Left ventricle myocardium inferior (tissue), 1 donor: ENCODE results near the gene SEZ6. TPM values are rescaled to one million over a fixed set of nuclear protein-coding genes. Genes with fewer than 3 reads are reported as not detected.

Source experiments
- DNase-seq: peaks from one replicate; pipeline ENCODE4 v3.0.0-alpha.2; 2020
- H3K27ac ChIP-seq: fragments of 200-600 bp; replicated peaks from 2 replicates; pipeline ENCODE4 v1.8.0; 2021
- H3K27me3 ChIP-seq: fragments of 200-600 bp; 2 replicates; pipeline ENCODE4 v1.8.0; 2021; ENCODE audit warnings: low read depth
- H3K36me3 ChIP-seq: fragments of 200-600 bp; 2 replicates; pipeline ENCODE4 v1.8.0; 2021
- H3K4me1 ChIP-seq: fragments of 200-600 bp; 2 replicates; pipeline ENCODE4 v1.8.0; 2021
- H3K4me3 ChIP-seq: fragments of 200-600 bp; 2 replicates; pipeline ENCODE4 v1.8.0; 2021; ENCODE audit warnings: mild to moderate bottlenecking, moderate library complexity
- H3K9me3 ChIP-seq: fragments of 200-600 bp; replicated peaks from 2 replicates; pipeline ENCODE4 v1.8.0; 2021
- intact Hi-C: fragments of 100-400 bp; cut with micrococcal nuclease; formaldehyde crosslinking; loops from one replicate; pipeline ENCODE4 v1.11.0; 2022
- total RNA-seq: library from RNA; stranded (reverse); fragmentation: NEBNext Ultra II Directional; extraction: Animal tissue kit (Norgen Biotek cat#: 25700); gene quantifications from one replicate; pipeline ENCODE4 v1.2.1, GENCODE V29; 2021
- TF ChIP-seq, protein P1 (sequence below): fragments of 200-600 bp; IDR thresholded peaks from 2 replicates; pipeline ENCODE4 v1.8.0; 2021; ENCODE audit warnings: antibody characterized with exemption, mild to moderate bottlenecking, borderline replicate concordance
- donor health status: DM: no; HTN: yes; CAD: no; lungs with severe emphysema.

Gene SEZ6
- total RNA-seq, 1 donor from 2014 or later: not detected

DNA sequence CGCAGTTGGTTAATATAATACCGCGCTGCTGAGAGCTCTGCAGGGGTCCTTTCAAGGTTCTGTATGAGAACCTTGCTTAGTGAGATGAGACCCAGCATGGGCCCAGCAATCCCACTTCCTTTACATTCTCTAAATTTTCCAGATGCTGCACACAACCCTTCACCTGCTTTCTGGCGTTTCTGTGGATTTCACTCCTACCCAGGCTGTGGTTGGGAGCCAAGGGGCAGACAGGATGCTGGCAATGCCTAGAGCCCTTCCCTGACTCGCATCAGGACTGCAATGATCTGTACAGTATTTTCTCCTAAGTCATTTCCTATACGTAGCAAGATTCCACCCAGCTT, 27.0 kb upstream of the SEZ6 start:
- Histone ChIP-seq H3K4me3 (no peak overlapping the region), H3K9me3 (peaks cover 19% of the 10 kb centered on the region), H3K27ac (no peak overlapping the region), H3K36me3 (no peaks in the 10 kb centered on the region), H3K4me1 (no peaks in the 10 kb centered on the region), H3K27me3 (peaks cover 79% of the 10 kb centered on the region)
- no peak for DNase-seq
- intact Hi-C loops: no loop called here
- TF ChIP-seq, protein P1, sequence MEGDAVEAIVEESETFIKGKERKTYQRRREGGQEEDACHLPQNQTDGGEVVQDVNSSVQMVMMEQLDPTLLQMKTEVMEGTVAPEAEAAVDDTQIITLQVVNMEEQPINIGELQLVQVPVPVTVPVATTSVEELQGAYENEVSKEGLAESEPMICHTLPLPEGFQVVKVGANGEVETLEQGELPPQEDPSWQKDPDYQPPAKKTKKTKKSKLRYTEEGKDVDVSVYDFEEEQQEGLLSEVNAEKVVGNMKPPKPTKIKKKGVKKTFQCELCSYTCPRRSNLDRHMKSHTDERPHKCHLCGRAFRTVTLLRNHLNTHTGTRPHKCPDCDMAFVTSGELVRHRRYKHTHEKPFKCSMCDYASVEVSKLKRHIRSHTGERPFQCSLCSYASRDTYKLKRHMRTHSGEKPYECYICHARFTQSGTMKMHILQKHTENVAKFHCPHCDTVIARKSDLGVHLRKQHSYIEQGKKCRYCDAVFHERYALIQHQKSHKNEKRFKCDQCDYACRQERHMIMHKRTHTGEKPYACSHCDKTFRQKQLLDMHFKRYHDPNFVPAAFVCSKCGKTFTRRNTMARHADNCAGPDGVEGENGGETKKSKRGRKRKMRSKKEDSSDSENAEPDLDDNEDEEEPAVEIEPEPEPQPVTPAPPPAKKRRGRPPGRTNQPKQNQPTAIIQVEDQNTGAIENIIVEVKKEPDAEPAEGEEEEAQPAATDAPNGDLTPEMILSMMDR: no peak

DNA sequence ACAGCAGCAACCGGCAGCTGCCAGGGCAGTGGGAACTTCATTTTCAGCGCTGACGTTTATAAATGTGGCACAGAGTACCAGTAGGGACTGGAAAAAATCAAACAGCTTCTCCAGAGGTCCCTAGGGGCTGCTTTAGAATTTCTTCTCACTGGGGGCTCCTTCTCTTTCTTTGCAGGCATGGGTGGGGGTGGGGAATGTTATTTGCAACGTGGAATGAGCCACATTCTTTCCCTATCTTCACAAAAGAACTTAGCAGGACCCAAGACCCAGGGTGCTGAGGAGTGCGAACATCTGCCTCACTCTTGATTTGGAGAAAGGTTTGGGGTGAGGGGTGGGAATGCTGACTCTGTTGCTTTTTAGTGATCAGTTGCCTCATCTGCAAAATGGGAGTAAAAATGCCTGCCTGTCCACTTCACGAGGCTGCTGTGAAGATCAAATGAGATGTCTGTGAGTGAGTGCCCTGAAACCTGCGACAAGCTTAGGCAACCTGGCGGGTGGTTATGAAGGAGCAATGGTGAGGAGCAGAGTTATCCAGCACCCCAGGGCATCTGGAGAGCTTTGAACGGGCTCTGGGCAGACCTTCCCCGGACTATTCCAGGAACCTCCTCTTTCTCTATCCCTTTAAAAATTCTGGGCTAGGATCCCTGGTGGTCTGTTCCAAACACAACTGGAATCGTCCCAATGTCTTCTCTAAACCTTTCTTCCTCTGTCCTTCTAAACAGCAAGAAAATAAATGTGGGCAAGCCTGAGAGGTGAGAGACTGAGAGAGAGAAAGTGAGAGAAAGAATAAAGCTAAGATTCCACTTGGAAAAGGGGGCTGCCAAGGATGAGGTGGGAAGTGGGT, 26.4 kb upstream of the SEZ6 start:
- intact Hi-C loops: no loop called here
- Histone ChIP-seq H3K4me1 (no peaks in the 10 kb centered on the region), H3K4me3 (no peak overlapping the region), H3K9me3 (peaks cover 19% of the 10 kb centered on the region), H3K27ac (no peak overlapping the region), H3K27me3 (peaks cover 76% of the 10 kb centered on the region), H3K36me3 (no peaks in the 10 kb centered on the region)
- TF ChIP-seq, protein P1: no peak
- DNase-seq: no peak

DNA sequence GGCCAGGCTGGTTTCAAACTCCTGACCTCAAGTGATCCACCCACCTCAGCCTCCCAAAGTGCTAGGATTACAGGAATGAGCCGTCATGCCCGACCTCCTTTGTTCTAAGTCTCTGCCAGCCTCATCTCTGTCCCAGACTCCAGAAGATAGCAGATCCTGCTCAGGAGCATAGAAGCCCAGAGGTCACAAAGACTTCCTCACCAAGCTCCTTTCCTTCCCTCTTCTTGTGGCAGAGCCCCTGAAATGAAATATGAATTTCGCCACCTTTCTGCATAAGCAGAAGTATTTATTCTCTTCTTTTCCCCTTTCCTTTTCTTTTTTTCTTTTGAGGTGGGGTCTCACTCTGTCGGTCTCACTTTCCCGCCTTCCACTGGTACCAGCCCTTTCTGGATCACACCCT, 25.7 kb upstream of the SEZ6 start:
- H3K9me3 ChIP-seq: peaks cover 19% of the 10 kb centered on the region
- H3K27ac ChIP-seq: no peak overlapping the region
- H3K27me3 ChIP-seq: peaks cover 75% of the 10 kb centered on the region
- H3K4me1 ChIP-seq: no peaks in the 10 kb centered on the region
- no peak overlapping the region for H3K4me3 ChIP-seq
- no peaks in the 10 kb centered on the region for H3K36me3 ChIP-seq
- DNase-seq: no peak
- intact Hi-C loops: no loop called here
- TF ChIP-seq, protein P1: no peak

- intact Hi-C loops: no loop called here
- Histone ChIP-seq H3K36me3 (no peaks in the 10 kb centered on the region), H3K27ac (no peak overlapping the region), H3K4me1 (peaks cover 9% of the 10 kb centered on the region), H3K9me3 (no peaks in the 10 kb centered on the region), H3K27me3 (peaks cover 66% of the 10 kb centered on the region), H3K4me3 (no peak overlapping the region)
- TF ChIP-seq, protein P1: no peak
- DNase-seq: no peak
Measured at GRCh38 chr17:29024316-29024952, 18.6 kb upstream of the SEZ6 start.

GRCh38 chr17:29022074-29022473, 16.2 kb upstream of the SEZ6 start:
- H3K27ac ChIP-seq: no peak overlapping the region
- H3K4me3 ChIP-seq: no peak overlapping the region
- TF ChIP-seq, protein P1: no peak
- H3K36me3 ChIP-seq: no peaks in the 10 kb centered on the region
- H3K9me3 ChIP-seq: no peaks in the 10 kb centered on the region
- H3K4me1 ChIP-seq: peaks cover 10% of the 10 kb centered on the region
- H3K27me3 ChIP-seq: peaks cover 77% of the 10 kb centered on the region
- intact Hi-C loops: no loop called here
- DNase-seq: no peak
